ENCODE measurements around the gene DLX1. TPM values are rescaled to one million over a fixed set of nuclear protein-coding genes. Genes with fewer than 3 reads are reported as not detected.

The DLX1 gene
- total and polyA plus RNA-seq, 11 donors, result 0.11 to 0.19 (median 0.18) TPM; not detected in 8

- H3K4me1 ChIP-seq, result no peaks in the 10 kb centered on the region
- peaks cover 0 to 13% (median 0%) of the 10 kb centered on the region in 9 donors for H3K27me3 ChIP-seq
- TF ChIP-seq CTCF (IDR thresholded peaks at IDR 0.05), result no peak
- TF ChIP-seq POLR2A (IDR thresholded peaks at IDR 0.05), result no peak
- intact Hi-C loops (cut with DNase I), result no loop called here
- H3K9me3 ChIP-seq, result no peaks in the 10 kb centered on the region
- no peak for ATAC-seq
- DNase-seq, result no peak
- H3K36me3 ChIP-seq, result peaks cover 0 to 4% (median 0%) of the 10 kb centered on the region in 9 donors
- no peak overlapping the region for H3K4me3 ChIP-seq
- H3K27ac ChIP-seq, result no peak overlapping the region
- WGBS, 4 donors, result 90 to 94% (median 94%) methylated on average over 1 of the region's 1 CpG
Observed at GRCh38 chr2:172070936-172071335, 14.4 kb upstream of the DLX1 start.

GRCh38 chr2:172072303-172072702 is 13.0 kb upstream of the DLX1 start:
- intact Hi-C loops (cut with DNase I), result no loop called here
- no peaks in the 10 kb centered on the region for H3K36me3 ChIP-seq

GRCh38 chr2:172072706-172073105 is 12.6 kb upstream of the DLX1 start:
- Histone ChIP-seq H3K36me3 (no peaks in the 10 kb centered on the region), H3K9me3 (no peaks in the 10 kb centered on the region), H3K27me3 (peaks cover 0 to 13% (median 0%) of the 10 kb centered on the region in 9 donors), H3K4me3 (no peak overlapping the region), H3K4me1 (no peaks in the 10 kb centered on the region), H3K27ac (no peak overlapping the region)
- TF ChIP-seq POLR2A (IDR thresholded peaks at IDR 0.05) (no peak), CTCF (IDR thresholded peaks at IDR 0.05) (no peak)
- intact Hi-C loops (cut with DNase I), result no loop called here
- WGBS, 4 donors, result 95 to 100% (median 99%) methylated on average over 2 of the region's 2 CpGs
- ATAC-seq (no peak), DNase-seq (no peak)

More at GRCh38 chr2:172072303-172072702, 13.0 kb upstream of the DLX1 start:
- Histone ChIP-seq H3K27ac (no peak overlapping the region), H3K4me3 (no peak overlapping the region), H3K27me3 (peaks cover 0 to 13% (median 0%) of the 10 kb centered on the region in 9 donors), H3K9me3 (no peaks in the 10 kb centered on the region), H3K4me1 (no peaks in the 10 kb centered on the region)
- WGBS, 4 donors, result 90 to 95% (median 95%) methylated on average over 3 of the region's 3 CpGs
- TF ChIP-seq POLR2A (IDR thresholded peaks at IDR 0.05) (no peak), CTCF (IDR thresholded peaks at IDR 0.05) (no peak)
- DNase-seq (no peak), ATAC-seq (no peak)

GRCh38 chr2:172073518-172073917 is 11.8 kb upstream of the DLX1 start:
- intact Hi-C loops (cut with DNase I), result no loop called here
- ATAC-seq, result no peak
- Histone ChIP-seq H3K27me3 (peaks cover 0 to 13% (median 0%) of the 10 kb centered on the region in 9 donors), H3K27ac (no peak overlapping the region), H3K4me1 (no peaks in the 10 kb centered on the region), H3K4me3 (no peak overlapping the region), H3K36me3 (no peaks in the 10 kb centered on the region), H3K9me3 (no peaks in the 10 kb centered on the region)
- DNase-seq, result no peak
- no peak for TF ChIP-seq POLR2A (IDR thresholded peaks at IDR 0.05)
- TF ChIP-seq CTCF (IDR thresholded peaks at IDR 0.05), result no peak
- 97 to 98% (median 98%) methylated on average over 4 of the region's 4 CpGs for WGBS, 4 donors

Measured in heart left ventricle (tissue), 16 donors.